BJ (cell line): ENCODE measurements around the gene GSG1L. TPM values are rescaled to one million over a fixed set of nuclear protein-coding genes. Genes with fewer than 3 reads are reported as not detected.

Experiments used
- CTCF ChIA-PET: fragments of 350-600 bp; formaldehyde crosslinking; extraction: SDS; loops from one replicate; lab custom pipeline; 2021; ENCODE audit warnings: antibody characterized with exemption, inconsistent platforms; lab: Yijun Ruan, JAX
- POLR2A ChIA-PET: fragments of 300-600 bp; sonication (Branson Sonifier 250); formaldehyde crosslinking; extraction: SDS; loops from one replicate; lab custom pipeline; 2021; ENCODE audit warnings: antibody characterized with exemption; lab: Charles Lee
- DNase-seq: peaks from one replicate; pipeline ENCODE4 v3.0.0-alpha.2; 2011; ENCODE audit warnings: low read depth
- H3K27me3 ChIP-seq: 2 replicates; pipeline ENCODE4 v1.6.0; 2011; ENCODE audit warnings: low read length; ENCODE audit not compliant: control insufficient read depth, insufficient read depth
- H3K36me3 ChIP-seq: 2 replicates; pipeline ENCODE4 v1.5.1; 2011; ENCODE audit warnings: low read length; ENCODE audit not compliant: control insufficient read depth, insufficient read depth
- H3K4me3 ChIP-seq: 2 replicates; pipeline ENCODE4 v1.5.1; 2011; ENCODE audit warnings: low read depth, mild to moderate bottlenecking, control low read depth, low read length
- CTCF ChIP-seq: IDR thresholded peaks from 2 replicates; pipeline ENCODE4 v1.5.1; 2011; ENCODE audit warnings: low read depth, mild to moderate bottlenecking, control low read depth, inconsistent platforms, low read length, moderate library complexity; ENCODE audit not compliant: insufficient read depth
- polyA plus RNA-seq: library from polyadenylated mRNA; depleted of rRNA; stranded (reverse); fragments of >200 nt; gene quantifications from 2 replicates; pipeline ENCODE4 v1.2.3, GENCODE V29; 2011

The GSG1L gene
- polyA plus RNA-seq, 1 experiment: not detected

GRCh38 chr16:27817038-27817437, 246.5 kb downstream of the GSG1L start:
- POLR2A ChIA-PET: no interaction called here
- no peak for DNase-seq
- H3K4me3 ChIP-seq: no peak overlapping the region
- peaks cover 7% of the 10 kb centered on the region for H3K27me3 ChIP-seq
- no peak for TF ChIP-seq CTCF
- no peaks in the 10 kb centered on the region for H3K36me3 ChIP-seq
- CTCF ChIA-PET: no interaction called here

GRCh38 chr16:27816561-27816960, 247.0 kb downstream of the GSG1L start:
- Histone ChIP-seq H3K36me3 (no peaks in the 10 kb centered on the region), H3K4me3 (no peak overlapping the region), H3K27me3 (peaks cover 7% of the 10 kb centered on the region)
- TF ChIP-seq CTCF: no peak
- POLR2A ChIA-PET: no interaction called here
- DNase-seq: no peak
- CTCF ChIA-PET: no interaction called here

GRCh38 chr16:27813591-27813990, 249.9 kb downstream of the GSG1L start:
- CTCF ChIA-PET: no interaction called here
- no peak overlapping the region for H3K4me3 ChIP-seq
- POLR2A ChIA-PET: no interaction called here

GRCh38 chr16:27811881-27812280, 251.6 kb downstream of the GSG1L start:
- Histone ChIP-seq H3K27me3 (no peaks in the 10 kb centered on the region; the same call in 1 of the 2 replicates), H3K36me3 (no peaks in the 10 kb centered on the region), H3K4me3 (no peak overlapping the region)
- no peak for DNase-seq
- TF ChIP-seq CTCF: no peak
- POLR2A ChIA-PET: no interaction called here
- CTCF ChIA-PET: no interaction called here

More at GRCh38 chr16:27813591-27813990, 249.9 kb downstream of the GSG1L start:
- Histone ChIP-seq H3K36me3 (no peaks in the 10 kb centered on the region), H3K27me3 (peaks cover 7% of the 10 kb centered on the region)
- no peak for TF ChIP-seq CTCF
- no peak for DNase-seq

- DNase-seq: no peak
- no peak overlapping the region for H3K4me3 ChIP-seq
- ChIA-PET POLR2A (no interaction called here), CTCF (no interaction called here)
- TF ChIP-seq CTCF: no peak
- H3K36me3 ChIP-seq: no peaks in the 10 kb centered on the region
- H3K27me3 ChIP-seq: peaks cover 9% of the 10 kb centered on the region
Observed at GRCh38 chr16:27806986-27807385, 256.5 kb downstream of the GSG1L start.
